SJCRH30 (cell line): ENCODE results near the gene FZR1. TPM values are rescaled to one million over a fixed set of nuclear protein-coding genes. Genes with fewer than 3 reads are reported as not detected.

Source experiments
- DNase-seq, 2 experiments: peaks; one replicate each; pipeline ENCODE4 v3.0.0-alpha.2; 2015 to 2020
- H3K27ac ChIP-seq: fragments of 250-450 bp; sonication (Bioruptor Pico); 2 replicates; pipeline ENCODE4 v1.5.1; 2020; ENCODE audit warnings: mild to moderate bottlenecking, moderate library complexity
- H3K27me3 ChIP-seq: fragments of 250-450 bp; sonication (Bioruptor Pico); 2 replicates; pipeline ENCODE4 v1.5.1; 2020; ENCODE audit warnings: mild to moderate bottlenecking, moderate library complexity
- H3K36me3 ChIP-seq: fragments of 250-450 bp; sonication (Bioruptor Pico); 2 replicates; pipeline ENCODE4 v1.5.1; 2020; ENCODE audit warnings: mild to moderate bottlenecking, moderate library complexity
- H3K4me1 ChIP-seq: fragments of 250-450 bp; sonication (Bioruptor Pico); 2 replicates; pipeline ENCODE4 v1.5.1; 2020; ENCODE audit warnings: mild to moderate bottlenecking, moderate library complexity
- H3K4me3 ChIP-seq: fragments of 250-450 bp; sonication (Bioruptor Pico); 2 replicates; pipeline ENCODE4 v1.5.1; 2020; ENCODE audit warnings: mild to moderate bottlenecking, moderate library complexity
- H3K9me3 ChIP-seq: fragments of 250-450 bp; sonication (Bioruptor Pico); replicated peaks from 2 replicates; pipeline ENCODE4 v1.5.1; 2020; ENCODE audit warnings: mild to moderate bottlenecking, moderate library complexity
- total RNA-seq: library from RNA; depleted of rRNA; stranded (reverse); fragments of >200 nt; shearing (Covaris generic); gene quantifications from 2 replicates; pipeline ENCODE4 v1.2.3, GENCODE V29; 2014

Gene FZR1
- total RNA-seq, 1 experiment from 2014 or later, result 31.4 TPM

DNA sequence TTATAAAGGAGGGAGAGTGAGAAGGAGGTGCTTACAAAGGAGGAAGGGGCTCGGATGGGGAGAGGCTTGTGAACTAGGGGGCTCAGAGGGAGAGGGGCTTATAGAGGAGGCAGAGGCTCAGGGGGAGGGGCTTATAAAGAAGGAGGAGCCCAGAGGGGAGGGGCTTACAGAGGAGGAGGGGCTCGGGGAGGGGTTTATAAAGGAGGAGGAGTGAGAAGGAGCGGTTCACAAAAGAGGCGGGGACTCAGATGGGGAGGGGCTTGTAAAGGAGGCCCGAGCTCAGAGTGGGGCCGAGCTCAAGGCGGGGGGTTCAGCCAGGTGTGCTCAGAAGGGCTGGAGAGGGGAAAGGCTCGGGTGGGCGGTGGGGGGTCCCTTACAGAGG lies 26.3 kb upstream of the FZR1 start:
- H3K27ac ChIP-seq, result no peak overlapping the region
- no peaks in the 10 kb centered on the region for H3K36me3 ChIP-seq
- H3K27me3 ChIP-seq, result peaks cover 38% of the 10 kb centered on the region
- no peak overlapping the region for H3K4me3 ChIP-seq
- DNase-seq, result peak; percentile 43 to 48
- H3K9me3 ChIP-seq, result no peaks in the 10 kb centered on the region
- peaks cover 3% of the 10 kb centered on the region; the same call in 1 of the 2 replicates for H3K4me1 ChIP-seq

DNA sequence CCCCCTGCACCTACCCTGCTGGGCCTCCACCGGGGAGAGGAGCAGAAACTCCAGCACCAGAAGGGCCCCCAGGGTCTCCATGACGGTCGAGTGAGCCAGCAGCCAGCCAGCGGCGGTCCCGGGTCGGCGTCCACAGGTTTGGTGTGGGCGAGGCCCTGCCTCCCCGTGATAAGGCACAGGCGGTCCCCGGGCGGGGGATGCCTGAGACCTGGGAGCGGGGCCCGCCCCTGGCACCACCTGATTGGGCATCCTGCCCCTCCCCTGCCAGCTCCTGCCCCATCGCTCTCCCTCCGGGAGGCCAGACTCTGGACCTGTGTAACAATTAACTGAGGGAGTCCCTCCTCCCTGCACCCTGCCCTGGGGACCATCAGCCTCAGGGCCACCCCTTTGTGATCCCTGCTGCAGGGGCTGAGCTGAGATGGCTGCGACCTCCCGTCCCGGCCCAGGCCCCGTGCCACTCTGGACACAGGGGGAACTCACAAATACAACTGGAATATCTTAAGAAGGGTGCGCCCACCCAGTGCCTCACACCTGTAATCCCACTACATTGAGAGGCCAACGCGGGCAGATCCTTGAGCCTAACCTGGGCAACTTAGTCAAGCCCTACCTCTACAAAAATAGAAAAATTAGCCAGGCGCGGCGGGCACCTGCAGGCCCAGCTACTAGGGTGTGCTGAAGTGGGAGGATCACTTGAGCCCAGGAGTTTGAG lies 25.6 kb upstream of the FZR1 start, which contains the start of gene SMIM24:
SMIM24 (minus strand) TSS at position 143 of the 709 bp plus-strand sequence; CDS start at position 81, 62 bp downstream.
- DNase-seq, result no peak
- Histone ChIP-seq H3K36me3 (no peaks in the 10 kb centered on the region), H3K27ac (no peak within 1 kb of the TSS), H3K4me3 (no peak within 1 kb of the TSS), H3K27me3 (peaks cover 38% of the 10 kb centered on the region), H3K4me1 (peaks cover 3% of the 10 kb centered on the region; the same call in 1 of the 2 replicates), H3K9me3 (no peaks in the 10 kb centered on the region)

DNA sequence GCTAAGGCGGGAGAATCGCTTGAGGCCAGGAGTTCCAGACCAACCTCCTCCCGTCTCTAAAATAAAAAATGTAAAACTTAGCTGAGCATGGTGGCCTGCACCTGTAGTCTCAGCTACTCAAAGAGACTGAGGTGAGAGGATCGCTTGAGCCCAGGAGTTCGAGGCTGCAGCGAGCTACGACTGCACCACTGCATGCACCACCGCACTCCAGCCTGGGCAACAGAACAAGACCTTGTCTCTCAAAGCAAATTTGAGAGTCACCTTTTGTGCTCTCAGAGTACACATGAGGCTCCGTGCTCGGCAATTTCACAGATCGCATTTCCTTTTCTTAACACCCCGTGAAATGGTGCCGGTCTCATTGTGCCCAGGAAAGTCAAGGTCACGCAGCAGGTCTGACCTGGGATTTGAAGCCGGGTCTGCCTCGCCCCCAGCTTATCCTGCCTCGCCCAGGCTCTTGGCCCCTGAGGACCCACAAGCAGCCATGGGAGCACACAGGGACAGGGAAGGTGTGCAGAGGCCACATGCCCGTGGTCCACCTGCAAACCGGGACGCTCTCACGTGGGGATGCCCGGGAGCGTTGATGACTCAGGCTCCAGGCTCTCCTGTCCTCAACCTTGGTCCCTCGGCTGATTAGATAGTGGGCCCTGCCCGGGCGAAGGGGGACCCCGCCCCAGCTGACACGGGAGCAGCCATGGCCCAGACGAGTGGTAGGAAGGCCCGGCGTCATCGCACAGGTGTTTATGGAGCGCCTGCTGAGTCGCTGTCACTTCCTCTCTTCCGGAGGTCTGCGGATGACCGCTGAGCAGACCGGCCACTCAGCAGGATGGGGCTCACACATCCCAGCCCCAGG lies 24.6 kb upstream of the FZR1 start:
- Histone ChIP-seq H3K9me3 (no peaks in the 10 kb centered on the region), H3K4me3 (no peak overlapping the region), H3K27me3 (peaks cover 38% of the 10 kb centered on the region), H3K4me1 (peaks cover 3% of the 10 kb centered on the region; the same call in 1 of the 2 replicates), H3K27ac (no peak overlapping the region), H3K36me3 (no peaks in the 10 kb centered on the region)
- no peak for DNase-seq

- Histone ChIP-seq H3K4me1 (peaks cover 3% of the 10 kb centered on the region; the same call in 1 of the 2 replicates), H3K4me3 (peak overlapping the region; percentile 17; the same call in 1 of the 2 replicates), H3K9me3 (no peaks in the 10 kb centered on the region), H3K27me3 (peaks cover 38% of the 10 kb centered on the region), H3K36me3 (no peaks in the 10 kb centered on the region), H3K27ac (no peak overlapping the region)
- DNase-seq, result no peak
These were observed 23.4 kb upstream of the FZR1 start for GRCh38 chr19:3482507-3483225.

- no peak within 1 kb of the TSS for H3K27ac ChIP-seq
- H3K27me3 ChIP-seq, result peaks cover 38% of the 10 kb centered on the region
- no peaks in the 10 kb centered on the region for H3K36me3 ChIP-seq
- peaks cover 3% of the 10 kb centered on the region; the same call in 1 of the 2 replicates for H3K4me1 ChIP-seq
- no peak for DNase-seq
- H3K9me3 ChIP-seq, result no peaks in the 10 kb centered on the region
- H3K4me3 ChIP-seq, result peak within 1 kb of the TSS; percentile 17; the same call in 1 of the 2 replicates
These were observed 22.9 kb upstream of the FZR1 start, which contains the start of gene SMIM44 for GRCh38 chr19:3483226-3483628. Gene SMIM44, minus strand, starts transcription at chr19:3483441. Its CDS starts 38 bp downstream, at chr19:3483403.

- Histone ChIP-seq H3K36me3 (peaks cover 7% of the 10 kb centered on the region; the same call in 1 of the 2 replicates), H3K4me1 (no peaks in the 10 kb centered on the region), H3K27ac (no peak overlapping the region), H3K4me3 (no peak overlapping the region), H3K27me3 (no peaks in the 10 kb centered on the region), H3K9me3 (no peaks in the 10 kb centered on the region)
- DNase-seq, result no peak
These were observed 14.6 kb upstream of the FZR1 start for GRCh38 chr19:3491396-3492119.

GRCh38 chr19:3492131-3492839 lies 13.8 kb upstream of the FZR1 start:
- DNase-seq, result no peak
- no peak overlapping the region for H3K27ac ChIP-seq
- H3K4me3 ChIP-seq, result no peak overlapping the region
- no peaks in the 10 kb centered on the region for H3K9me3 ChIP-seq
- H3K4me1 ChIP-seq, result no peaks in the 10 kb centered on the region
- no peaks in the 10 kb centered on the region for H3K27me3 ChIP-seq
- H3K36me3 ChIP-seq, result peaks cover 7% of the 10 kb centered on the region; the same call in 1 of the 2 replicates

- Histone ChIP-seq H3K36me3 (peaks cover 7% of the 10 kb centered on the region; the same call in 1 of the 2 replicates), H3K4me1 (no peaks in the 10 kb centered on the region), H3K27ac (no peak overlapping the region), H3K27me3 (no peaks in the 10 kb centered on the region), H3K4me3 (no peak overlapping the region), H3K9me3 (no peaks in the 10 kb centered on the region)
- no peak for DNase-seq
These were observed 13.2 kb upstream of the FZR1 start for GRCh38 chr19:3492919-3493318.

- no peaks in the 10 kb centered on the region for H3K4me1 ChIP-seq
- H3K27me3 ChIP-seq, result no peaks in the 10 kb centered on the region
- H3K4me3 ChIP-seq, result no peak overlapping the region
- no peak for DNase-seq
- H3K27ac ChIP-seq, result no peak overlapping the region
- peaks cover 7% of the 10 kb centered on the region; the same call in 1 of the 2 replicates for H3K36me3 ChIP-seq
- no peaks in the 10 kb centered on the region for H3K9me3 ChIP-seq
These were observed 12.5 kb upstream of the FZR1 start for GRCh38 chr19:3493651-3494050.

GRCh38 chr19:3494051-3494450 lies 12.1 kb upstream of the FZR1 start:
- Histone ChIP-seq H3K27ac (no peak overlapping the region), H3K36me3 (peaks cover 7% of the 10 kb centered on the region; the same call in 1 of the 2 replicates), H3K27me3 (no peaks in the 10 kb centered on the region)

GRCh38 chr19:3494559-3494958 lies 11.6 kb upstream of the FZR1 start:
- no peak overlapping the region for H3K27ac ChIP-seq
- no peak for DNase-seq
- no peaks in the 10 kb centered on the region for H3K4me1 ChIP-seq
- H3K27me3 ChIP-seq, result no peaks in the 10 kb centered on the region
- no peaks in the 10 kb centered on the region for H3K9me3 ChIP-seq
- H3K36me3 ChIP-seq, result peaks cover 7% of the 10 kb centered on the region; the same call in 1 of the 2 replicates
- no peak overlapping the region for H3K4me3 ChIP-seq

More at GRCh38 chr19:3494051-3494450, 12.1 kb upstream of the FZR1 start:
- Histone ChIP-seq H3K4me3 (no peak overlapping the region), H3K9me3 (no peaks in the 10 kb centered on the region), H3K4me1 (no peaks in the 10 kb centered on the region)
- peak; percentile 46 to 49 for DNase-seq

DNA sequence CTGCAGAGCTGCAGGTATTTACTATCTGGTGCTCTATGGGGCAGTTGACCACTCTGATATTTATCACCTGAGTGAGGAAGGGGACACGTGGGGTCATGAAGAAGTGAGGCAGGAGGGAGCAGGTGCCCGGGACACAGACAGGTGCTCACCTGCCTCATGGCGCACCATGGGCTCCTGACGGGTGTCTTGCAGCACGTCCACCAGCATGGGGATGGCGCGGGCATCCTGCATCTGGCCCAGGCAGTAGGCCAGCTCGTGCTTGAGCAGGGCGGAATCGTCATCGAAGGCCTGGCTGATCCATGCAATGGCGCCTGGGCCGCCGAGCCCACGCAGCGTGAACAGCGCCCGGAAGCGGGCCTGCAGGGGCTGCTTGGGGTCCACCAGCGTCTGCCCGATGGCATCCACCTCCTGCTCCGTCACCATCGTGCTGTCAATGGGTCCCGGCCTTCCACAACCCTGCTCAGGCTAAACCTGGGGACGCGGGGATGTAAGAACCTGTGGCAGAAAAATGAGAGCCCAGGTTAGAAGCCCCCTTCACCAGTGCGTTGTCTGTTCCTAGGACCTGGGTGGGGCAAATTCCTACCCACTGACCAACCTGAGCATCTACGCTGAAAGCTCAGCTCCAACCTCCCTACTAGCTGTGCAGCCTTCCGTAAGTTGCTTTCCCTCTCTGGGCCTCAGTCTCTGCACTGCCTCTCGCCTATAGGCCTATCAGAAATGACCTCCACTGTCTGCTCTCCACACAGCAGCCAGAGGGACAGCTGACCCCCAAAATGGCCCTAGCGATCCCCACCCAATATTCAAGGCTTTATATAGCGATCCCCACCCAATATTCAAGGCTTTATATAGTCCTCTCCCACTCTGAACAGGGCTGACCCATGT lies 9.5 kb upstream of the FZR1 start:
- H3K36me3 ChIP-seq, result peaks cover 7% of the 10 kb centered on the region; the same call in 1 of the 2 replicates
- no peaks in the 10 kb centered on the region for H3K4me1 ChIP-seq
- no peak overlapping the region for H3K4me3 ChIP-seq
- H3K27ac ChIP-seq, result no peak overlapping the region
- H3K27me3 ChIP-seq, result no peaks in the 10 kb centered on the region
- H3K9me3 ChIP-seq, result no peaks in the 10 kb centered on the region
- no peak for DNase-seq
